Kidney epithelial cell (primary cell): ENCODE data around the gene SLAMF8. TPM values are rescaled to one million over a fixed set of nuclear protein-coding genes. Genes with fewer than 3 reads are reported as not detected.

Experiments
- DNase-seq: peaks from one replicate; pipeline ENCODE4 v3.0.0-alpha.2; 2010; ENCODE audit warnings: low read depth
- H3K27me3 ChIP-seq: 2 replicates; pipeline ENCODE4 v1.6.0; 2011; ENCODE audit warnings: low read length; ENCODE audit not compliant: control insufficient read depth, insufficient read depth
- H3K36me3 ChIP-seq: 2 replicates; pipeline ENCODE4 v1.5.1; 2011; ENCODE audit warnings: low read length; ENCODE audit not compliant: control insufficient read depth, insufficient read depth
- H3K4me3 ChIP-seq: 2 replicates; pipeline ENCODE4 v1.5.1; 2011; ENCODE audit warnings: low read depth, mild to moderate bottlenecking, control low read depth, low read length
- total RNA-seq: library from RNA; depleted of rRNA; stranded (reverse); fragments of >200 nt; gene quantifications from 2 replicates; pipeline ENCODE4 v1.2.3, GENCODE V29; 2015
- TF ChIP-seq, protein P1 (sequence below): IDR thresholded peaks from 2 replicates; pipeline ENCODE4 v1.5.1; 2011; ENCODE audit warnings: mild to moderate bottlenecking, moderate library complexity, low read length, control low read depth, inconsistent platforms; ENCODE audit not compliant: insufficient read depth, poor library complexity, severe bottlenecking

Gene SLAMF8
- total RNA-seq, 1 donor from 2014 or later, result 0.04 TPM

DNA sequence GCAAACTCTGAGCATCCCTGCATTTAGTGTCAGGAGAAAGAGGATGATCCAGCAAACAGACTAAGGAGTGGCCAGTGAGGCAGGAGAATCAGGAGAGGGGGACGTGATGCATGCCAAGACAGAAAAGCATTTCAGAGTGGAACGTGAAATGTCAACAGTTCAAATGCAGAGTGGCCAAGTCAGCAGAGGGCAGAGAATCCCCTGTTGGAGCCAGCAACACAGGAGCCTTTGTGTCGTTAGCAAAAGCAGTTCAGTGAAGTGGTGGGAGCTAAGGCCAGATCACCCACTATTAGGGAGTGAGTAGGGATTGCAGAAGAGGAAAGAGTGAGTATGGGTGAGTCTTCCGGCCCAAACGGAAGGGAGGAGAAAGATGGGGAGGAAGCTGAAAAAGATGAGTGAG, 31.1 kb upstream of the SLAMF8 start:
- H3K36me3 ChIP-seq, result no peaks in the 10 kb centered on the region
- peaks cover 10% of the 10 kb centered on the region for H3K27me3 ChIP-seq
- TF ChIP-seq, protein P1, sequence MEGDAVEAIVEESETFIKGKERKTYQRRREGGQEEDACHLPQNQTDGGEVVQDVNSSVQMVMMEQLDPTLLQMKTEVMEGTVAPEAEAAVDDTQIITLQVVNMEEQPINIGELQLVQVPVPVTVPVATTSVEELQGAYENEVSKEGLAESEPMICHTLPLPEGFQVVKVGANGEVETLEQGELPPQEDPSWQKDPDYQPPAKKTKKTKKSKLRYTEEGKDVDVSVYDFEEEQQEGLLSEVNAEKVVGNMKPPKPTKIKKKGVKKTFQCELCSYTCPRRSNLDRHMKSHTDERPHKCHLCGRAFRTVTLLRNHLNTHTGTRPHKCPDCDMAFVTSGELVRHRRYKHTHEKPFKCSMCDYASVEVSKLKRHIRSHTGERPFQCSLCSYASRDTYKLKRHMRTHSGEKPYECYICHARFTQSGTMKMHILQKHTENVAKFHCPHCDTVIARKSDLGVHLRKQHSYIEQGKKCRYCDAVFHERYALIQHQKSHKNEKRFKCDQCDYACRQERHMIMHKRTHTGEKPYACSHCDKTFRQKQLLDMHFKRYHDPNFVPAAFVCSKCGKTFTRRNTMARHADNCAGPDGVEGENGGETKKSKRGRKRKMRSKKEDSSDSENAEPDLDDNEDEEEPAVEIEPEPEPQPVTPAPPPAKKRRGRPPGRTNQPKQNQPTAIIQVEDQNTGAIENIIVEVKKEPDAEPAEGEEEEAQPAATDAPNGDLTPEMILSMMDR, result no peak
- no peak overlapping the region for H3K4me3 ChIP-seq
- DNase-seq, result no peak

DNA sequence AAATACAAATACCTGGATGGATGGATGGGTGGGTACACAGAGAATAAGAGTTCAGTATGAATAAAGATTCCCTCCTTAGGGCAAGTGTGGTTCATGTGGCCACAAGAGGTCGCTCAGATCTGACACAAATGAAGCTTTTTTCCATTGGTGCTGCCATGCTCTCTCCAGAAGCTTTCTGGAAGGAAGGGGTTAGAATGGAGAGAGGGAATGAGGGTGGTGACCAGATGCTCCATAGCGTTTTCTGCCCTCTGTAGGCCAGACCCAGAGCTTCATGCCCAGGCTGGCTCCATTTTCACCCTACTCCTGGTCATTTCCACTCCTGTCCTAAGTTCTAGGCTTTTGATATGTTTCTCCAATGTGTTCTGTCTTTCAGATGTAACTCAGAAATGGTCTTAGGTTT, 27.8 kb upstream of the SLAMF8 start:
- TF ChIP-seq, protein P1, result peak; percentile 68
- H3K36me3 ChIP-seq, result no peaks in the 10 kb centered on the region
- peaks cover 7% of the 10 kb centered on the region for H3K27me3 ChIP-seq
- peak; percentile 26 for DNase-seq
- H3K4me3 ChIP-seq, result no peak overlapping the region

DNA sequence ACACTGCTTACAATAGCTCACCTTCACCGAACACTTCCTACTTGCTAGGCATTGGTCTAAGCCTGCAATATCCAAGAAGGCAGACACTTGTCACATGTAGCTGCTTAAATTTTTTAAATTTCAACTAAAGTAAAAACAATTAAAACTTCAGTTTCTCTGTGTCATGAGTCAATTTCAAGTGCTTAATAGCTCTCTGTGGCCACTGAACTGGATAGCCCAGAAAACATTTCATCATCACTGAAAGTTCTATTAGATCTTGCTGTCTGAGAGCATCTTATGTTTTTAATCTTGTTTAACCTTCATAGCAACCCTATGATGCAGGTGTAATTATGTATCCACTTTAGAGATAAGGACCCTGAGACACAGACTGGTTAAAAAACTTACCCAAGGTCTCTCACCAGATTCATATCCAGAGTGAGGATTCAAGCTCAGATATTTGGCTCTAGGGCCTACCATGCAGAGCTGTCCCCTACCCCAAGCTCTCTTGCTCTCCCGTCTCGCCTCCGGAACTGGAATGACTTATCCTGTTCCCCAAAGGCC, 27.2 kb upstream of the SLAMF8 start:
- TF ChIP-seq, protein P1, result no peak
- Histone ChIP-seq H3K4me3 (no peak overlapping the region), H3K27me3 (peaks cover 7% of the 10 kb centered on the region), H3K36me3 (no peaks in the 10 kb centered on the region)
- DNase-seq, result peak; percentile 21

DNA sequence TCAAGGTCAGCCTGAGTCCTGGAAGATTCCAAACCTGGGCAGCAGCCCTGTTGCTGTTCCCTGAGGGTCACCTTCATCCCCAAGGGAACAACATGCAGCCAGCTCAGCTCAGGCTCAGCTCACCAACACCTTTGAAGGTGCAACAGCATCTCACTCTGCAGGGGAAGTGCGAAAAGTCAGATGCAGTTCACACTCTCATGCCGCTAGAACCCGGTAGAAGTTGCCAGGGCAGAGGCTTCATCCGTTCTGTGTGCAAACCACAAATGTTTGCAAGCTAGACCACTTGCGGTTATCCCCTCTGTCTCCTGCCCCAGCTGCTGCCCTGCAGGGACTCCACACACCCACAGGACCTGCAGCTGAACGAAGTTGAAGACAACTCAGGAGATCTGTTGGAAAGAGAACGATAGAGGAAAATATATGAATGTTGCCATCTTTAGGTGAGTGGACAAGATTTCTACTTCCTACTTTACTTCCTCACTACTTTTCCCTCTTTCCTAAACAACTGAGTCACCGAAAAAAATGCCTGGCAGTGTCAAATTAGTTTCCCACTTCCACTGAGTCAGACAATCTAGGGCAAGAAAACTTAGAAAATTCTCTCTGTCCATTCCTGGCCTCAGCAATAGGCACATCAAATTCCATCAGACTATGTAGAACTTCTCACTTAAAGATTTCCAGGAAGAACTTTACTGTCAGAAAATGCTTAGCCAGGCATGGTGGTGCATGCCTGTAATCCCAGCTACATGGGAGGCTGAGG, 26.3 kb upstream of the SLAMF8 start:
- DNase-seq, result no peak

DNA sequence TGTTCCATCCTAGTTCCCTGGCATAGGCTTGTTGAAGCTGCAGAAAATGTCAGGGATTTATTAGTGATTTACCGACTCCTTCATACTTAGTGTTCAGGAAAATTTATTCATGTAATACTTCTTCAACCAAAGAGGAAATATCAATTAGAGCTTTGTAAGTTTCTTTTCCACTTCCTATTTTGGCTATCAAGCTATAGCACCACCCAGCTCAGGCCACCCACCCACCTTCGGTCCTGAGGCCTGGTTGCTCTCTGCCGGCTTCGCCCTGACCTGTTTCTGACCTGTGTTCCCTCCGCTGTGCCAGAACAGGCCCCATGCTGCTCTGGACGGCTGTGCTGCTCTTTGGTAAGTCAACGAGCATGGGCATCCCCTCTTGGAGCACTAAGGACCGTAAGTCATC, 24.6 kb upstream of the SLAMF8 start, which contains the start of gene FCRL6:
TSS of gene FCRL6 (plus strand) at position 250 of the 400 bp plus-strand sequence. CDS start at position 315, 65 bp downstream.
- no peak for DNase-seq
- TF ChIP-seq, protein P1, result no peak

More for the DNA sequence above, 26.3 kb upstream of the SLAMF8 start:
- Histone ChIP-seq H3K27me3 (peaks cover 3% of the 10 kb centered on the region), H3K4me3 (no peak overlapping the region), H3K36me3 (no peaks in the 10 kb centered on the region)
- TF ChIP-seq, protein P1, result no peak

More for the DNA sequence above, 24.6 kb upstream of the SLAMF8 start, which contains the start of gene FCRL6:
- H3K27me3 ChIP-seq, result no peaks in the 10 kb centered on the region
- no peak within 1 kb of the TSS for H3K4me3 ChIP-seq
- no peaks in the 10 kb centered on the region for H3K36me3 ChIP-seq
